A549 (cell line): ENCODE data around the gene HBQ1. TPM values are rescaled to one million over a fixed set of nuclear protein-coding genes. Genes with fewer than 3 reads are reported as not detected.
A peak's percentile ranks its signal among the peaks of the same experiment; 100 is the strongest.

Source experiments
- ATAC-seq, 2 experiments: fragments of 200-7000 bp in 1 of 2; fragments of >200 bp in 1 of 2; cut with Nextera tagmentation in 1 of 2; cut with Tn5 transposase in 1 of 2; 3 replicates each; pipeline versions ENCODE4 v1.8.0 to v1.9.1; 2018 to 2020; ENCODE audit warnings: mild to moderate bottlenecking in 1 of 2, moderate library complexity in 1 of 2
- CTCF ChIA-PET: fragments of 300-600 bp; sonication (Branson Sonifier 250); formaldehyde crosslinking; extraction: SDS; loops from one replicate; lab custom pipeline; 2021; ENCODE audit warnings: antibody characterized with exemption, inconsistent platforms; lab: Yijun Ruan, JAX
- POLR2A ChIA-PET: fragments of 350-600 bp; formaldehyde crosslinking; extraction: SDS; loops from one replicate; lab custom pipeline; 2021; ENCODE audit warnings: antibody characterized with exemption, inconsistent platforms; lab: Yijun Ruan, JAX
- DNase-seq, 2 experiments: peaks; one replicate each; pipeline versions ENCODE4 v3.0.0 to v3.0.0-alpha.2; 2011 to 2016; ENCODE audit warnings: low read depth in 1 of 2, low spot score in 1 of 2
- FAIRE-seq: peaks from 2 replicates; lab custom pipeline; 2011; peaks lifted over from hg19 to GRCh38; lab: Jason Lieb, UNC
- H3K27ac ChIP-seq, 2 experiments: fragments of >200 bp; sonication (Bioruptor Twin); formaldehyde crosslinking; 3 replicates each; pipeline ENCODE4 v1.5.1; 2016 to 2017
- H3K4me1 ChIP-seq: fragments of >200 bp; sonication (Bioruptor Twin); formaldehyde crosslinking; 3 replicates; pipeline ENCODE4 v1.6.1; 2016
- H3K4me2 ChIP-seq: fragments of >200 bp; sonication (Bioruptor Twin); formaldehyde crosslinking; 3 replicates; pipeline ENCODE4 v1.6.1; 2016
- H3K4me3 ChIP-seq: fragments of >200 bp; sonication (Bioruptor Twin); formaldehyde crosslinking; 3 replicates; pipeline ENCODE4 v1.5.1; 2016
- H3K9me3 ChIP-seq: fragments of >200 bp; sonication (Bioruptor Twin); formaldehyde crosslinking; 3 replicates; pipeline ENCODE4 v1.6.1; 2016
- BCL3 ChIP-seq: fragments of >200 bp; sonication (Bioruptor Twin); formaldehyde crosslinking; IDR thresholded peaks from 3 replicates; pipeline ENCODE4 v1.6.1; 2016
- CEBPB ChIP-seq, 2 experiments: fragments of >200 bp in 1 of 2; sonication (Bioruptor Twin) in 1 of 2; formaldehyde crosslinking in 1 of 2; IDR thresholded peaks; 2 replicates each; pipeline ENCODE4 v1.6.1; 2012 to 2016
- CHD2 ChIP-seq: fragments of 150-350 bp; IDR thresholded peaks from 2 replicates; pipeline ENCODE4 v1.6.1; 2014; ENCODE audit warnings: low read length; ENCODE audit not compliant: partially characterized antibody
- EP300 ChIP-seq, 2 experiments: fragments of >200 bp; sonication (Bioruptor Twin); formaldehyde crosslinking; IDR thresholded peaks; 2 replicates in 1 of 2; 3 replicates in 1 of 2; pipeline ENCODE4 v1.6.1; 2016 to 2017
- GATA3 ChIP-seq: IDR thresholded peaks from 2 replicates; pipeline ENCODE4 v1.6.1; 2012; ENCODE audit warnings: borderline replicate concordance
- HOXB5 ChIP-seq: fragments of 250-450 bp; sonication (Bioruptor Pico); IDR thresholded peaks from 2 replicates; pipeline ENCODE4 v1.5.0; 2020; ENCODE audit warnings: mild to moderate bottlenecking, moderate library complexity
- MAFK ChIP-seq: fragments of 450-650 bp; IDR thresholded peaks from 2 replicates; pipeline ENCODE4 v1.6.1; 2014; ENCODE audit not compliant: partially characterized antibody
- PBX3 ChIP-seq: IDR thresholded peaks from 2 replicates; pipeline ENCODE4 v1.6.1; 2012
- POLR2A ChIP-seq: IDR thresholded peaks from 2 replicates; pipeline ENCODE4 v1.6.1; 2012; ENCODE audit warnings: mild to moderate bottlenecking, low read length
- POLR2AphosphoS2 ChIP-seq: conservative IDR thresholded peaks from 2 replicates; pipeline ENCODE4 v1.6.1; 2012; ENCODE audit warnings: low read length, improper control_type of control experiment, inconsistent platforms
- RAD21 ChIP-seq, 2 experiments: fragments of >200 bp in 1 of 2; sonication (Bioruptor Twin) in 1 of 2; formaldehyde crosslinking in 1 of 2; IDR thresholded peaks in 1 of 2; conservative IDR thresholded peaks in 1 of 2; 2 replicates in 1 of 2; 3 replicates in 1 of 2; pipeline ENCODE4 v1.6.1; 2012 to 2018; ENCODE audit warnings: inconsistent platforms in 1 of 2
- RARB ChIP-seq: fragments of 250-450 bp; sonication (Bioruptor Pico); IDR thresholded peaks from 2 replicates; pipeline ENCODE4 v1.8.0; 2021; ENCODE audit warnings: mild to moderate bottlenecking, moderate library complexity
- USF2 ChIP-seq: fragments of 450-650 bp; IDR thresholded peaks from 2 replicates; pipeline ENCODE4 v1.6.1; 2014; ENCODE audit warnings: antibody characterized with exemption
- ZC3H11A ChIP-seq: fragments of 450-650 bp; IDR thresholded peaks from 2 replicates; pipeline ENCODE4 v1.6.1; 2014; ENCODE audit warnings: antibody characterized with exemption, mild to moderate bottlenecking
- WGBS: methylation state at CpG from one replicate; pipeline ENCODE4 v1.1.6; 2017; ENCODE audit errors: missing lambda C conversion rate; 5-methylcytosine and 5-hydroxymethylcytosine counted together
- polyA plus RNA-seq, 4 experiments: library from polyadenylated mRNA; depleted of rRNA in 3 of 4; stranded (reverse); fragments of >200 nt; fragmentation: RNase III in 1 of 4; extraction: RNeasy Plus Mini Kit Qiagen cat#74134 plus additional on column Dnase treatment in 1 of 4; gene quantifications; 2 replicates in 3 of 4; 3 replicates in 1 of 4; pipeline ENCODE4 v1.2.3, GENCODE V29; 2011 to 2017

The HBQ1 gene
- polyA plus RNA-seq, 2 of the 4 experiments (the other 2 are of a cell fraction): 2.0 to 2.8 TPM

- DNase-seq (no peak), ATAC-seq (no peak), FAIRE-seq (no peak)
- Histone ChIP-seq H3K4me3 (no peak overlapping the region), H3K9me3 (no peaks in the 10 kb centered on the region), H3K4me1 (no peaks in the 10 kb centered on the region), H3K4me2 (no peak overlapping the region), H3K27ac (no peak overlapping the region)
- WGBS: 99% methylated on average over 3 of the region's 3 CpGs
- TF ChIP-seq EP300 (IDR thresholded peaks at IDR 0.05) (no peak), POLR2AphosphoS2 (no peak), PBX3 (no peak), RAD21 (conservative IDR thresholded peaks at IDR 0.05 in 1 of 2, IDR thresholded peaks at IDR 0.05 in 1 of 2) (no peak), RARB (no peak), POLR2A (no peak), CEBPB (IDR thresholded peaks at IDR 0.05) (no peak)
- ChIA-PET CTCF (interaction anchor here (0.6 to 1.8 kb wide), 3 partner anchors 31 to 148 kb away, joined by 4 to 5 read pairs (median 4); partner anchors contain the start of gene HBQ1), POLR2A (no interaction called here)
Measured at GRCh38 chr16:212999-213398, 32.7 kb downstream of the HBQ1 start.

GRCh38 chr16:220021-220420 lies 39.8 kb downstream of the HBQ1 start:
- FAIRE-seq (no peak), DNase-seq (no peak), ATAC-seq (no peak)
- H3K4me1 ChIP-seq: no peaks in the 10 kb centered on the region
- no peak overlapping the region for H3K27ac ChIP-seq
- H3K4me3 ChIP-seq: no peak overlapping the region
- WGBS: 83% methylated on average over 4 of the region's 4 CpGs
- TF ChIP-seq USF2: no peak
- no peak for TF ChIP-seq GATA3
- H3K9me3 ChIP-seq: no peaks in the 10 kb centered on the region
- no peak overlapping the region for H3K4me2 ChIP-seq
- ChIA-PET POLR2A (interaction anchor here (1.4 kb wide), 1 partner anchor 133 kb away, joined by 3 read pairs; no protein-coding TSS in a partner anchor), CTCF (interaction anchor here (1.9 kb wide), 1 partner anchor 142 kb away, joined by 8 read pairs; no protein-coding TSS in a partner anchor)

- Histone ChIP-seq H3K4me1 (peaks cover 13% of the 10 kb centered on the region), H3K27ac (peak overlapping the region; percentile 95 to 98), H3K9me3 (no peaks in the 10 kb centered on the region)
- POLR2A ChIA-PET: interaction anchor here (0.6 to 1.6 kb wide), 5 partner anchors 9 to 134 kb away, joined by 3 to 10 read pairs (median 4); partner anchors contain the start of gene AXIN1
- no peak for FAIRE-seq
- TF ChIP-seq RAD21 (conservative IDR thresholded peaks at IDR 0.05 in 1 of 2, IDR thresholded peaks at IDR 0.05 in 1 of 2): no peak
- TF ChIP-seq CEBPB (IDR thresholded peaks at IDR 0.05): no peak; a peak in 1 of 4 replicates
- TF ChIP-seq HOXB5 (CRISPR knock-in tag): no peak
- TF ChIP-seq ZC3H11A: no peak
- no peak for TF ChIP-seq BCL3
- no peak for TF ChIP-seq CHD2
- peak; percentile 91 for TF ChIP-seq MAFK
- TF ChIP-seq USF2: no peak
- TF ChIP-seq, all 56 proteins: peak for 1
- DNase-seq (peak; percentile 25 to 28), ATAC-seq (peak; percentile 41 to 52; a peak in 4 of 6 replicates)
- Histone ChIP-seq H3K4me2 (peak overlapping the region; percentile 86), H3K4me3 (peak overlapping the region; percentile 75)
- 10% methylated on average over 9 of the region's 9 CpGs for WGBS
- CTCF ChIA-PET: interaction anchor here (0.9 to 1.6 kb wide), 6 partner anchors 9 to 134 kb away, joined by 3 to 11 read pairs (median 3); no protein-coding TSS in a partner anchor
Measured at GRCh38 chr16:228151-228851, 48.0 kb downstream of the HBQ1 start.
